Activated CD4-positive, alpha-beta memory T cell treated with anti-CD3 and anti-CD28 coated beads for 36 hours (primary cell): ENCODE results near the gene LCE1B. TPM values are rescaled to one million over a fixed set of nuclear protein-coding genes. Genes with fewer than 3 reads are reported as not detected.

Experiments
- CTCF ChIA-PET: fragments of 350-600 bp; sonication (Branson Sonifier 250); formaldehyde crosslinking; loops from one replicate; lab custom pipeline; 2021; ENCODE audit warnings: antibody characterized with exemption, inconsistent platforms; lab: Charles Lee
- POLR2A ChIA-PET: fragments of 350-600 bp; sonication (Branson Sonifier 250); formaldehyde crosslinking; loops from one replicate; lab custom pipeline; 2021; ENCODE audit warnings: antibody characterized with exemption; lab: Charles Lee
- DNase-seq: peaks from one replicate; pipeline ENCODE4 v3.0.0-alpha.2; 2020
- H3K27ac Mint-ChIP-seq: one replicate; pipeline ENCODE4 v1.8.0; 2021; ENCODE audit warnings: mixed read lengths
- H3K27me3 Mint-ChIP-seq: one replicate; pipeline ENCODE4 v1.8.0; 2021; ENCODE audit warnings: mixed read lengths
- H3K36me3 Mint-ChIP-seq: one replicate; pipeline ENCODE4 v1.8.0; 2021; ENCODE audit warnings: mixed read lengths
- H3K4me1 Mint-ChIP-seq: one replicate; pipeline ENCODE4 v1.8.0; 2021; ENCODE audit warnings: low read depth, mixed read lengths
- H3K4me3 Mint-ChIP-seq: one replicate; pipeline ENCODE4 v1.8.0; 2021; ENCODE audit warnings: mild to moderate bottlenecking, mixed read lengths
- H3K9me3 Mint-ChIP-seq: one replicate; pipeline ENCODE4 v1.8.0; 2021; ENCODE audit warnings: mixed read lengths
- intact Hi-C: fragments of 100-400 bp; cut with micrococcal nuclease; formaldehyde crosslinking; loops from one replicate; pipeline ENCODE4 v1.15.1; 2023
- total RNA-seq, 2 experiments: library from RNA; stranded (reverse); gene quantifications; one replicate each; pipeline ENCODE4 v1.2.3, GENCODE V29; 2021

LCE1B gene
- total RNA-seq, 2 experiments from 2014 or later: not detected

DNA sequence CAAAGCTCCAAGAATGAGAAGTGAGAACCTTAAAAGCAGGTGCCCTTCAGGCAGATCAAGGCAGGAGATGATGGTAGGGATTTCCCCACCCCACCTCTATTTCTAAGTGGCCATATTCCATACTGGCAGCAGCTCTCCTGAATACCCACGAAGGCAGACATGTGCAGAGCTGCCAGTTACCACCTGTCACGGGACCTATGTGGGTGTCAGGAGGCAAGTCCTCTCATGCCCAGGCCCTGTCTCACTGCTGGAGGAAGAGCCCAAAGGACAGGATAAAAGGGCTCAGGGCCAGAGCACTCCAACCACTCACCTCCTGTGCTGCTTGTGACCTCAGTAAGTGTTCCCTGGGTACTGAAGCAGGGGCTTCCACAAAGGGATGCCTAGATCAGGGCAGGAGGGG lies 721 bp upstream of the LCE1B start:
- Mint-ChIP-seq H3K36me3 (no peaks in the 10 kb centered on the region), H3K27ac (no peak overlapping the region), H3K27me3 (peaks cover 7% of the 10 kb centered on the region), H3K9me3 (no peaks in the 10 kb centered on the region), H3K4me3 (no peak overlapping the region), H3K4me1 (no peaks in the 10 kb centered on the region)
- ChIA-PET POLR2A (no interaction called here), CTCF (no interaction called here)
- no peak for DNase-seq
- intact Hi-C loops: no loop called here

DNA sequence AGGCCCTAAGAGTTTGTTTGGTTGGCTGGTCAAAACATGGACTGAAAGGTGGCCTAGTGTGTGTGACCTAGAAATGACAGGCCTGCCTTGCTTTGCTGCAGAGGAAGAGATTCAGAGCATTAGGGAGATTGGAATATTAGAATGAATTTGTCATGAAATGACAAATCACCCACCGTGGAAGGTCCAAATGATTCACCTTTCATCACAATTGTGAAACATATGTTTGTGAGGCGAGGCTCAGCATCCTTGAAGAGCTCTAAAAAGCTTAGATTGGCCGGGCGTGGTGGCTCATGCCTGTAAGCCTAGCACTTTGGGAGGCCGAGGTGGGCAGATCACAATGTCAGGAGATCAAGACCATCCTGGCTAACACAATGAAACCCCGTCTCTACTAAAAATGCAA lies 5.5 kb downstream of the LCE1B start:
- Mint-ChIP-seq H3K36me3 (no peaks in the 10 kb centered on the region), H3K9me3 (no peaks in the 10 kb centered on the region), H3K4me1 (no peaks in the 10 kb centered on the region), H3K27me3 (no peaks in the 10 kb centered on the region), H3K27ac (no peak overlapping the region), H3K4me3 (no peak overlapping the region)
- no peak for DNase-seq
- ChIA-PET POLR2A (no interaction called here), CTCF (no interaction called here)
- intact Hi-C loops: no loop called here

DNA sequence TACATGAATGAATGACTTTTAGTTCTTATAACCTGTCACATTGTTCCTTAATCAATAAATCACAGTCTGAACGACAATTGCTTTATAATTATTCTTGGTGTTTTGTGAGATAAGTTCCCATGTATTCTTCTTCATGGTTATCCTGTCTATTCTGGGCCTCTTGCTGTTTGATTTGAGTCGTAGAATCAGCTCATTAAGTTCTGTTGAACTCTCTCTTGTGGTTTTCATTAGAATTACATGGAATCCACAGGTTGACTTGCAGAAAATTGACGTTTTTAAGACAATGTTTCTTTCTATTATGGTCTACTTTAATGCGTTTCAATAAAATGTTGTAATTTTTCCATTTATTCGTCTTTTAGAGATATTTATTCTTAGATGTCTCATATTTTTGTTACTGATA lies 11.5 kb downstream of the LCE1B start:
- POLR2A ChIA-PET: no interaction called here
- Mint-ChIP-seq H3K36me3 (no peaks in the 10 kb centered on the region), H3K27ac (no peak overlapping the region), H3K4me3 (no peak overlapping the region), H3K4me1 (no peaks in the 10 kb centered on the region), H3K9me3 (no peaks in the 10 kb centered on the region), H3K27me3 (peaks cover 14% of the 10 kb centered on the region)
- intact Hi-C loops: no loop called here
- CTCF ChIA-PET: no interaction called here
- no peak for DNase-seq

DNA sequence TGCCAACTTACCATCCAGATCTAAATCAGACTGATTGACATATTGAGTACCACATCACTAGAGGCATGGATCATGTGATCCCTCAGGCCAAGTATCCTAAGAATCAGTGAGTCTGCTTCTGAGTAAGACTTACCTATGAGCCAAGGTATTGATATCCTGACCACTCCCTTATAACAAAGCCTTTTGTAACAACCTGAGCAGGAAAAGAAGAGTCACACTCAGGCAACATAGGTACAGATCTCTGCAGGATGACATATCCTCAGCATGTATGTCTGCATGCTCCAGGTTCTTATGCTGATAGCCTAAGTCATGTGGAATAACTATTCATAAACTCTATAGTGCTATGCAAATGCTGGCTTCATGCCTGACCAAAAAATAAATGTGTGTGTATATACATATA lies 13.2 kb downstream of the LCE1B start:
- Mint-ChIP-seq H3K9me3 (no peaks in the 10 kb centered on the region), H3K27me3 (peaks cover 23% of the 10 kb centered on the region), H3K27ac (no peak overlapping the region), H3K4me1 (no peaks in the 10 kb centered on the region), H3K4me3 (no peak overlapping the region), H3K36me3 (no peaks in the 10 kb centered on the region)
- intact Hi-C loops: no loop called here
- ChIA-PET POLR2A (no interaction called here), CTCF (no interaction called here)
- DNase-seq: no peak

DNA sequence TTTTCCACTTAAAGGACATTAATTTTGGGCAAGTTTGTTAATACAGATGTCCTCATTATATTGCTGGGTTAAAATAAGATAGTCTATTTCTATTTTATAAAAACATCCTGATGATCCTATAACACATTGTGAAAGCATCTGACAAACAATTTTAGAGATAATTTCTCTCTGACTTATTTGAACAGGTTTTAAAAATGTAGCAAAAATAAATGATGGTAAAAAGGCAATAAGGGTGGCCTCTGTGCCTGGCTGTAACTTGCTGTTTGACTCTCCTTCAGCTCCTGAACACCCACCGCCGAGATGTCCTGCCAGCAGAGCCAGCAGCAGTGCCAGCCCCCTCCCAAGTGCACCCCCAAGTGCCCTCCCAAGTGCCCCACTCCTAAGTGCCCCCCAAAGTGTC lies 15.4 kb downstream of the LCE1B start, which contains the start of gene LCE1A:
Gene LCE1A (plus strand): TSS at position 301 of the 400 bp plus-strand sequence. CDS start 0 bp downstream, at position 301.
- DNase-seq: no peak
- intact Hi-C loops: no loop called here
- POLR2A ChIA-PET: no interaction called here
- no peak within 1 kb of the TSS for H3K4me3 Mint-ChIP-seq
- no peaks in the 10 kb centered on the region for H3K36me3 Mint-ChIP-seq
- CTCF ChIA-PET: interaction anchor here (0.8 kb wide), 1 partner anchor 43 kb away, joined by 3 read pairs; no protein-coding TSS in a partner anchor
- H3K27ac Mint-ChIP-seq: no peak within 1 kb of the TSS
- H3K4me1 Mint-ChIP-seq: no peaks in the 10 kb centered on the region
- peaks cover 27% of the 10 kb centered on the region for H3K27me3 Mint-ChIP-seq
- no peaks in the 10 kb centered on the region for H3K9me3 Mint-ChIP-seq

DNA sequence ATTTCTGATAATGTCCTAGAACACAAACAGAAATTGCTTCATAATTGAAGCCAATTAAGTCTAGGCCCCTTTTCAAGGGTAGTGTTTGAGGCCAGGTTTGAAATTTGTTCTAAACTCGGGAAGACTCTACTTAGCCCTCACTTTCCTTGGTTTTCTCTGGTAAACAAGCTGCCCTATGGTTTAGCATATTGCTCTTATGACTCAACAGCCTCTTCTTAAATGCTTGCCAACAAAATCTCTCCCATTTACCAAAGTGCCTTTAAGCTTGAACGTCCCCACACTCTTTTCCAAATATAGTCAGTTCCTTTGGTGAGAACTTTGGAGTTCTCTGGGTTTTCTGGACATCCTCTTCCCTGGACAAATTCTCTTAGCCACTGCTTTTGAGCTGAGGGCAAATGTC lies 25.1 kb downstream of the LCE1B start:
- intact Hi-C loops: no loop called here
- Mint-ChIP-seq H3K4me3 (no peak overlapping the region), H3K9me3 (no peaks in the 10 kb centered on the region), H3K27ac (no peak overlapping the region), H3K36me3 (no peaks in the 10 kb centered on the region), H3K27me3 (no peaks in the 10 kb centered on the region), H3K4me1 (no peaks in the 10 kb centered on the region)
- DNase-seq: no peak
- ChIA-PET POLR2A (no interaction called here), CTCF (no interaction called here)

DNA sequence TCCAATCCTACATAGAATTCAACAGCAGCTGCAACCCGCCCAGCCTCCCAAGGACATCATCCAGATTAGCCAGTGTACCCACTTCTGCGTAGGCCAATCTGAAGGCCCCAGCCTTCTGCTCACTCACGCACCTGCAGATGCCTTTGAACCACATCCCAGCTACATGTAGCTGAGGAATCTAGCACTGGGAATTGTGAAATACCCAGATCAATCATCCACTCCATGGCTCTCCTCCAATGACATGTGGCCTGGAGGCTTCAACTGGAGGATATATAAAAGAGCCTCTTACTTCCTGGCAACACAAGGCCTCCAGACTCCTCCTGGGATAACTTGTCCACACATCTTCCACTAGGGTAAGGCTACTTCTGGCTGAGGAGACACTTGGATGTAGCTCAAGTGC lies 30.8 kb downstream of the LCE1B start, which contains the start of gene LCE6A:
Gene LCE6A (plus strand): TSS at position 301 of the 400 bp plus-strand sequence. CDS start 665 bp downstream, outside the sequence.
- H3K36me3 Mint-ChIP-seq: no peaks in the 10 kb centered on the region
- no peaks in the 10 kb centered on the region for H3K4me1 Mint-ChIP-seq

DNA sequence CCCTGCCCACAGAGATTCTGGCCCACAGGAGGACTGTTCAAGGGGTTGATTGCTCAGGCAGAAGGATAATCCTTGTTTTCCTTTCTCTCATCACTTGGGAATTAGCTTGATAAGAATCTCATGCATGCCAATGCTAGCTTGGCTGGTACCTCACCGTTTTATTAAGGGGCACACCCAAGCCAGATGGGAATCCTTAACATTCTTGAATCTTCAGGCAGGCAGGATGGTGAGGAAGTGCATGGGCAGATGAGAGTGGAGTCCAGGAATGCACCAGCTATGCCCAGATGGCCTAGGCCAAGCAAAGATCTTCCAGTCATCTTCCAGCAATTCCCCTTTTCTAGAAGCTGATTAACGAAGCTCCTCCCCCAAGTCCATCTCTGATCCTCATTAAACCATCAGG lies 43.9 kb downstream of the LCE1B start:
- CTCF ChIA-PET: interaction anchor here (1.1 kb wide), 1 partner anchor 163 kb away, joined by 3 read pairs; no protein-coding TSS in a partner anchor
- POLR2A ChIA-PET: no interaction called here
- H3K36me3 Mint-ChIP-seq: no peaks in the 10 kb centered on the region
- intact Hi-C loops: no loop called here
- no peaks in the 10 kb centered on the region for H3K4me1 Mint-ChIP-seq
- no peak overlapping the region for H3K4me3 Mint-ChIP-seq
- no peak overlapping the region for H3K27ac Mint-ChIP-seq
- no peak for DNase-seq
- no peaks in the 10 kb centered on the region for H3K9me3 Mint-ChIP-seq
- peaks cover 6% of the 10 kb centered on the region for H3K27me3 Mint-ChIP-seq

More for the DNA sequence above, 30.8 kb downstream of the LCE1B start, which contains the start of gene LCE6A:
- ChIA-PET CTCF (no interaction called here), POLR2A (no interaction called here)
- Mint-ChIP-seq H3K4me3 (no peak within 1 kb of the TSS), H3K9me3 (no peaks in the 10 kb centered on the region), H3K27ac (no peak within 1 kb of the TSS), H3K27me3 (peaks cover 2% of the 10 kb centered on the region)
- DNase-seq: no peak
- intact Hi-C loops: no loop called here

DNA sequence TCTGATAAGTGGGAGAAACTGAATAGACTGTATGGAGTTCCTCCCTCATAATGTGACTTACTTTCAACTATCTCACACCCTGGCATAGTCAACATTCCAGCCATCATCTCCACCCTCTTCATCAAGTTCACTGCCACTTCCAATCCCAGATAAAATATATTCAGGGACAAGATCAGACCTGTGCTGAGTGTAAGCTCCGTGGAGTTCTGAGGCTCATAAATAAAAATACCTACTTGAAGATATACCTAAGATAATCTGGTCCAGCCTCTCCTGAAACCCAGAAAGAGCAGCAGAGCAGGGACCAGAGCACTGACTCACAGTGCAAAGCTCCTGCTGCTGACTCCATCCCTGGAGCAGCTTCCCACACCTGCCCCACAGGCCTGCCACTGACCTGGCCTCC lies 46.3 kb downstream of the LCE1B start:
- peaks cover 13% of the 10 kb centered on the region for H3K27me3 Mint-ChIP-seq
- CTCF ChIA-PET: interaction anchor here (1.5 kb wide), 1 partner anchor 20 kb away, joined by 3 read pairs; the partner anchor contains the start of gene SMCP
- no peak for DNase-seq

DNA sequence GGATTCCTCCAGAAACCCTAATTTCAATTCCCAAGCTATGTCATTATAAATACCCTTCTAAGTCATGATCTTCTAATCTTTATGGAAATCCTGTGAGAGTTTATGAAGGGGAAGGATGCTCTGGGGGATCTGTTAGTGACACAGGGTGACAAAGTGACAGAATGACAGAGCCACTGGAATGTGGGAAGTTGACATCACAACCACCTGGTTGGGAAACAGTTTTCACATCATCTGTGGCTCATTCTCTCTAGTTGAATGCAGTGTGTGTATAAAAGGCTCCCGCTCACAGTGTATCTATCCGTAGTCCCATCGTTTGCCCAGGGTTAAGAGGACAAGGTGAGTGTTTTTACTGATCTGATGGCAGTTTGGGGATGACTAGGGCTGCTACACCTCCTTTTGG lies 47.9 kb downstream of the LCE1B start, which contains the start of gene LCE7A:
Gene LCE7A (plus strand): TSS at position 301 of the 400 bp plus-strand sequence. CDS start 702 bp downstream, outside the sequence.
- intact Hi-C loops: no loop called here
- Mint-ChIP-seq H3K9me3 (no peaks in the 10 kb centered on the region), H3K36me3 (no peaks in the 10 kb centered on the region), H3K4me1 (no peaks in the 10 kb centered on the region), H3K27me3 (peaks cover 14% of the 10 kb centered on the region), H3K4me3 (no peak within 1 kb of the TSS), H3K27ac (no peak within 1 kb of the TSS)
- POLR2A ChIA-PET: no interaction called here
- no peak for DNase-seq
- CTCF ChIA-PET: interaction anchor here (1.5 kb wide), 1 partner anchor 18 kb away, joined by 3 read pairs; the partner anchor contains the start of gene SMCP

More for the DNA sequence above, 46.3 kb downstream of the LCE1B start:
- Mint-ChIP-seq H3K4me1 (no peaks in the 10 kb centered on the region), H3K27ac (no peak overlapping the region), H3K36me3 (no peaks in the 10 kb centered on the region), H3K9me3 (no peaks in the 10 kb centered on the region), H3K4me3 (no peak overlapping the region)
- POLR2A ChIA-PET: no interaction called here
- intact Hi-C loops: no loop called here

DNA sequence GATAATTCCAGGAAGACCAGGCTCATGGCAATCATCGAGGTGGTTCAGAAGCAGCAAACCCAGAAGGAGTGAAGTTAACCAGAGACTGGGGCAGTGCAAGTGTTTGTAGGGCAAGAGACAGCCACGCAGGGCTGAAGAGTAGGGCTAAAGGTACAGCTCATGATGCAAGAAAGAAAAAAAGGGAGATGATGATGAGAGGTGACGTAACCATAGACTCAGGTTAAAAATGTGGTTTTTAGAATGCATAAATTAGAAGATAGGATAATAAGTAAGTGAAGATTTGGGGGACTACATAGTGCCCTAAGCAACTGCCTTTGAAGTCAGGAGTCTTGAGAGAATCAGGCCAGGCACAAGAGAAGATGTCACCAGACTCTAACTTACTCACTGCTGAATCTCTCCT lies 48.4 kb downstream of the LCE1B start:
- Mint-ChIP-seq H3K27ac (no peak overlapping the region), H3K9me3 (no peaks in the 10 kb centered on the region), H3K4me1 (no peaks in the 10 kb centered on the region), H3K27me3 (peaks cover 14% of the 10 kb centered on the region), H3K36me3 (no peaks in the 10 kb centered on the region), H3K4me3 (no peak overlapping the region)
- no peak for DNase-seq
- CTCF ChIA-PET: interaction anchor here (1.3 kb wide), 1 partner anchor 10 kb away, joined by 6 read pairs; no protein-coding TSS in a partner anchor
- intact Hi-C loops: no loop called here
- POLR2A ChIA-PET: no interaction called here

DNA sequence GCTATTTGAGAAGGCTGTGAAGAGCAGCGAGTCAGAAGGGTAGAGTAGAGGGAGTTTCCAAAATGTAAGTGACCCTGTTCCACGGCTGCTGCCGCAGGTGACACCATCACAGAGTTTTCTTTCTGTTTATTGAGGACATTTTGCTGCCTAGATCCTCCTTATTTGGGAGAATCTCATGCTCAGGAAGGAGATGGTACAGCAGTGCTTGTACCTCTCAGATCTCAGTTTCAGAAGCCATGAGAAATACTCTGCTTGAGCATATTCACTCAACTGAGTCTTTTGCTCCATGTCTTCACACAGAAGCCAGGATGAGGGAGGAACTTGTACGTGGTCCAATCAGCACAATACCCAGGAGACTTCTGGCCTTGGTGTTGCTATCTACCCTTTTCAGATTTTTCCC lies 49.6 kb downstream of the LCE1B start:
- H3K9me3 Mint-ChIP-seq: no peaks in the 10 kb centered on the region
- DNase-seq: no peak
- H3K27me3 Mint-ChIP-seq: peaks cover 14% of the 10 kb centered on the region
- no peaks in the 10 kb centered on the region for H3K4me1 Mint-ChIP-seq
- intact Hi-C loops: no loop called here
- no peak overlapping the region for H3K27ac Mint-ChIP-seq
- ChIA-PET POLR2A (no interaction called here), CTCF (interaction anchor here (1.1 to 1.3 kb wide), 2 partner anchors 9 to 14 kb away, joined by 3 to 6 read pairs; no protein-coding TSS in a partner anchor)
- no peak overlapping the region for H3K4me3 Mint-ChIP-seq
- no peaks in the 10 kb centered on the region for H3K36me3 Mint-ChIP-seq
